ENCODE data around the gene ABHD17C.

ABHD17C gene

GRCh38 chr15:80789296-80789695 is 94.2 kb downstream of the ABHD17C start:
- Histone ChIP-seq H3K9me2 (replicated peaks; ENCODE audit: low read depth, low read length) (no peaks in the 10 kb centered on the region), H2AFZ (ENCODE audit: low read length) (no peak overlapping the region), H3F3A (ENCODE audit: low read depth) (no peaks in the 10 kb centered on the region), H3K4me3 (ENCODE audit: low read length, poor library complexity, severe bottlenecking) (no peak overlapping the region), H3K9ac (ENCODE audit: low read depth, low read length, poor library complexity, severe bottlenecking) (no peak overlapping the region), H3K9me3 (ENCODE audit: insufficient read depth, low read depth, low read length) (no peaks in the 10 kb centered on the region), H4K20me1 (ENCODE audit: insufficient read depth, low read length, poor library complexity, severe bottlenecking) (no peaks in the 10 kb centered on the region), H3K27me3 (ENCODE audit: insufficient read depth, low read length, poor library complexity, severe bottlenecking) (no peaks in the 10 kb centered on the region), H3K79me2 (ENCODE audit: insufficient read depth, low read length) (no peaks in the 10 kb centered on the region), H3K4me2 (ENCODE audit: low read depth, low read length, poor library complexity, severe bottlenecking) (no peak overlapping the region), H3K4me1 (ENCODE audit: insufficient read depth, low read length, poor library complexity, severe bottlenecking) (no peaks in the 10 kb centered on the region), H3K36me3 (ENCODE audit: insufficient read depth, low read length) (no peaks in the 10 kb centered on the region)
- TF ChIP-seq EZH2phosphoT487 (IDR thresholded peaks at IDR 0.05; ENCODE audit: borderline replicate concordance): no peak
- TF ChIP-seq, protein P1, sequence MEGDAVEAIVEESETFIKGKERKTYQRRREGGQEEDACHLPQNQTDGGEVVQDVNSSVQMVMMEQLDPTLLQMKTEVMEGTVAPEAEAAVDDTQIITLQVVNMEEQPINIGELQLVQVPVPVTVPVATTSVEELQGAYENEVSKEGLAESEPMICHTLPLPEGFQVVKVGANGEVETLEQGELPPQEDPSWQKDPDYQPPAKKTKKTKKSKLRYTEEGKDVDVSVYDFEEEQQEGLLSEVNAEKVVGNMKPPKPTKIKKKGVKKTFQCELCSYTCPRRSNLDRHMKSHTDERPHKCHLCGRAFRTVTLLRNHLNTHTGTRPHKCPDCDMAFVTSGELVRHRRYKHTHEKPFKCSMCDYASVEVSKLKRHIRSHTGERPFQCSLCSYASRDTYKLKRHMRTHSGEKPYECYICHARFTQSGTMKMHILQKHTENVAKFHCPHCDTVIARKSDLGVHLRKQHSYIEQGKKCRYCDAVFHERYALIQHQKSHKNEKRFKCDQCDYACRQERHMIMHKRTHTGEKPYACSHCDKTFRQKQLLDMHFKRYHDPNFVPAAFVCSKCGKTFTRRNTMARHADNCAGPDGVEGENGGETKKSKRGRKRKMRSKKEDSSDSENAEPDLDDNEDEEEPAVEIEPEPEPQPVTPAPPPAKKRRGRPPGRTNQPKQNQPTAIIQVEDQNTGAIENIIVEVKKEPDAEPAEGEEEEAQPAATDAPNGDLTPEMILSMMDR (conservative IDR thresholded peaks at IDR 0.05; ENCODE audit: low read length): no peak

GRCh38 chr15:80789796-80790195 is 94.7 kb downstream of the ABHD17C start:
- Histone ChIP-seq H3K9me3 (ENCODE audit: insufficient read depth, low read depth, low read length) (no peaks in the 10 kb centered on the region), H3K9me2 (replicated peaks; ENCODE audit: low read depth, low read length) (no peaks in the 10 kb centered on the region), H4K20me1 (ENCODE audit: insufficient read depth, low read length, poor library complexity, severe bottlenecking) (no peaks in the 10 kb centered on the region), H3K27me3 (ENCODE audit: insufficient read depth, low read length, poor library complexity, severe bottlenecking) (no peaks in the 10 kb centered on the region), H3K4me2 (ENCODE audit: low read depth, low read length, poor library complexity, severe bottlenecking) (no peak overlapping the region), H3K4me3 (ENCODE audit: low read length, poor library complexity, severe bottlenecking) (no peak overlapping the region), H3K79me2 (ENCODE audit: insufficient read depth, low read length) (no peaks in the 10 kb centered on the region), H3F3A (ENCODE audit: low read depth) (no peaks in the 10 kb centered on the region), H2AFZ (ENCODE audit: low read length) (no peak overlapping the region), H3K36me3 (ENCODE audit: insufficient read depth, low read length) (no peaks in the 10 kb centered on the region), H3K4me1 (ENCODE audit: insufficient read depth, low read length, poor library complexity, severe bottlenecking) (no peaks in the 10 kb centered on the region), H3K9ac (ENCODE audit: low read depth, low read length, poor library complexity, severe bottlenecking) (no peak overlapping the region)
- TF ChIP-seq EZH2phosphoT487 (IDR thresholded peaks at IDR 0.05; ENCODE audit: borderline replicate concordance): no peak
- TF ChIP-seq, protein P1 (conservative IDR thresholded peaks at IDR 0.05; ENCODE audit: low read length): no peak

DNA sequence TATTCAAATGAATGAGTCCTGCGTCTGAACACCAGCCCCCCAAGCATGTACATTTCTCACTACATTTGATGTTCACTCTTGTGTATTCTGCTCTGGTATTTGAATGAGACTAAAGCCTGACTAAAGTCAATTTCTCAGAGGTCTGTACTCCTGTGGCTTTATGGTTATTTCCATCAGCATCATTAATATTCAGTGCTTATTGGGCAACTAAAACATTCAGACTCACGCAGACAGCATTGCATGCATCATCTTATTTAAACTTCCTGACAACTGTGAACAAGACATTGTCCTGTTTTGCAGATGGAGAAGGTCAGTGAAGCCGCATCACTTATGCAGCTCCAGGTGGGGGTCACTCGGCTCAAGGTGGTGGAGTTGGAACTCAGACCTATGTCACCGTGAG is 95.1 kb downstream of the ABHD17C start:
- Histone ChIP-seq H3K9me3 (ENCODE audit: insufficient read depth, low read depth, low read length) (no peaks in the 10 kb centered on the region), H3K4me2 (ENCODE audit: low read depth, low read length, poor library complexity, severe bottlenecking) (no peak overlapping the region), H3K36me3 (ENCODE audit: insufficient read depth, low read length) (no peaks in the 10 kb centered on the region), H3K79me2 (ENCODE audit: insufficient read depth, low read length) (no peaks in the 10 kb centered on the region), H4K20me1 (ENCODE audit: insufficient read depth, low read length, poor library complexity, severe bottlenecking) (no peaks in the 10 kb centered on the region), H2AFZ (ENCODE audit: low read length) (no peak overlapping the region), H3F3A (ENCODE audit: low read depth) (no peaks in the 10 kb centered on the region), H3K9ac (ENCODE audit: low read depth, low read length, poor library complexity, severe bottlenecking) (no peak overlapping the region), H3K9me2 (replicated peaks; ENCODE audit: low read depth, low read length) (no peaks in the 10 kb centered on the region), H3K4me3 (ENCODE audit: low read length, poor library complexity, severe bottlenecking) (no peak overlapping the region), H3K27me3 (ENCODE audit: insufficient read depth, low read length, poor library complexity, severe bottlenecking) (no peaks in the 10 kb centered on the region), H3K4me1 (ENCODE audit: insufficient read depth, low read length, poor library complexity, severe bottlenecking) (no peaks in the 10 kb centered on the region)
- TF ChIP-seq, protein P1 (conservative IDR thresholded peaks at IDR 0.05; ENCODE audit: low read length): no peak
- no peak for TF ChIP-seq EZH2phosphoT487 (IDR thresholded peaks at IDR 0.05; ENCODE audit: borderline replicate concordance)
